Stomach (tissue), 4 donors: Measurements from ENCODE around the gene MAN2C1.

Source experiments
- CTCF ChIP-seq, 7 experiments: fragments of 450-650 bp in 4 of 7; fragments of 200-600 bp in 3 of 7; sonication (generic) in 3 of 7; IDR thresholded peaks; one replicate each; pipeline ENCODE4 v1.5.1; 2016 to 2019; ENCODE audit warnings: antibody characterized with exemption in 7 of 7, control low read depth in 2 of 7, mild to moderate bottlenecking in 1 of 7
- EP300 ChIP-seq: sonication (generic); formaldehyde crosslinking; IDR thresholded peaks from one replicate; pipeline ENCODE4 v1.6.1; 2017; ENCODE audit warnings: antibody characterized with exemption
- POLR2A ChIP-seq, 4 donors: fragments of 450-650 bp; IDR thresholded peaks; one replicate each; pipeline ENCODE4 v1.6.1; 2016; ENCODE audit warnings: antibody characterized with exemption in 4 of 4, control low read depth in 2 of 4, mild to moderate bottlenecking in 1 of 4, moderate library complexity in 1 of 4
- POLR2AphosphoS5 ChIP-seq, 3 donors: sonication (generic); formaldehyde crosslinking; IDR thresholded peaks; one replicate each; pipeline ENCODE4 v1.6.1; 2016; ENCODE audit warnings: antibody characterized with exemption in 3 of 3

- TF ChIP-seq CTCF (IDR thresholded peaks at IDR 0.05), result no peak
- no peak for TF ChIP-seq EP300
- no peak for TF ChIP-seq POLR2A (IDR thresholded peaks at IDR 0.05)
- TF ChIP-seq POLR2AphosphoS5 (IDR thresholded peaks at IDR 0.05), result no peak
These were observed 41.4 kb downstream of the MAN2C1 start for GRCh38 chr15:75327005-75327404.
